GM12891 (cell line): ENCODE results near the gene NOL7.

Source experiments
- POLR2A ChIP-seq: IDR thresholded peaks from 2 replicates; pipeline ENCODE4 v1.6.1; 2011; ENCODE audit warnings: low read depth, low read length, control low read depth
- POLR2AphosphoS5 ChIP-seq: IDR thresholded peaks from 2 replicates; pipeline ENCODE4 v1.6.1; 2011; ENCODE audit warnings: low read depth, low read length, control low read depth
- POU2F2 ChIP-seq: IDR thresholded peaks from 2 replicates; pipeline ENCODE4 v1.6.1; 2011; ENCODE audit warnings: low read depth, mild to moderate bottlenecking, control low read depth, low read length, moderate library complexity
- TAF1 ChIP-seq: IDR thresholded peaks from 2 replicates; pipeline ENCODE4 v1.6.1; 2011; ENCODE audit warnings: low read depth, low read length, control low read depth

- TF ChIP-seq POLR2A (no peak), POLR2AphosphoS5 (no peak), TAF1 (no peak), POU2F2 (no peak)
These were observed 42.9 kb upstream of the NOL7 start for GRCh38 chr6:13572240-13572639.
